Transverse colon (tissue), 4 donors: ENCODE data around the gene MYH11. TPM values are rescaled to one million over a fixed set of nuclear protein-coding genes. Genes with fewer than 3 reads are reported as not detected.
"Not testable (repeated sequence)": the region's sequence is repeated elsewhere in the genome, so short reads cannot be mapped to it uniquely, and the experiment has no call there.

Experiments
- DNase-seq: peaks from one replicate; pipeline ENCODE4 v3.0.0-alpha.2; 2019
- H3K27ac ChIP-seq, 4 donors: fragments of 200-600 bp; sonication (generic); 2 replicates each; pipeline ENCODE4 v1.5.1; 2016 to 2018; ENCODE audit warnings: inconsistent platforms in 4 of 4
- H3K27me3 ChIP-seq: fragments of 200-600 bp; sonication (generic); 2 replicates; pipeline ENCODE4 v1.5.1; 2017; ENCODE audit warnings: inconsistent platforms
- H3K36me3 ChIP-seq, 4 donors: fragments of 200-600 bp; sonication (generic); 2 replicates each; pipeline ENCODE4 v1.5.1; 2017 to 2019; ENCODE audit warnings: inconsistent platforms in 4 of 4
- H3K4me1 ChIP-seq, 4 donors: fragments of 200-600 bp; sonication (generic); 2 replicates each; pipeline ENCODE4 v1.5.1; 2017 to 2020; ENCODE audit warnings: inconsistent platforms in 4 of 4
- H3K4me3 ChIP-seq, 4 donors: fragments of 200-600 bp; sonication (generic); 1 replicate in 1 of 4; 2 replicates in 3 of 4; pipeline versions ENCODE4 v1.5.1 to v1.6.1; 2017 to 2019; ENCODE audit warnings: inconsistent platforms in 4 of 4
- H3K9me3 ChIP-seq, 2 donors: fragments of 200-600 bp; sonication (generic); 2 replicates each; pipeline ENCODE4 v1.5.1; 2017 to 2019; ENCODE audit warnings: inconsistent platforms in 2 of 2
- EP300 ChIP-seq: sonication (generic); formaldehyde crosslinking; IDR thresholded peaks from one replicate; pipeline ENCODE4 v1.6.1; 2017; ENCODE audit warnings: antibody characterized with exemption, low read depth
- POLR2A ChIP-seq: fragments of 450-650 bp; IDR thresholded peaks from one replicate; pipeline ENCODE4 v1.6.1; 2016; ENCODE audit warnings: antibody characterized with exemption, mild to moderate bottlenecking, moderate library complexity
- POLR2AphosphoS5 ChIP-seq, 3 donors: sonication (generic); formaldehyde crosslinking; IDR thresholded peaks; one replicate each; pipeline ENCODE4 v1.6.1; 2016; ENCODE audit warnings: antibody characterized with exemption in 3 of 3
- WGBS, 2 donors: methylation state at CpG; one replicate each; pipeline ENCODE4 v1.1.5; 2018; ENCODE audit warnings: low coverage in 1 of 2; 5-methylcytosine and 5-hydroxymethylcytosine counted together
- in situ Hi-C, 4 donors: fragments of 200-750 bp; cut with MboI; loops; one replicate each; pipeline versions ENCODE4 v1.15.0 to v1.15.1; 2017; ENCODE audit warnings: low sequenced_read_pairs in 3 of 4, low pct_ligation_motif_present in 1 of 4, low pct_unique_long_range_greater_than_20kb in 1 of 4
- intact Hi-C: fragments of 100-400 bp; cut with DNase I; formaldehyde crosslinking; loops from one replicate; pipeline ENCODE4 v1.15.1; 2023; ENCODE audit warnings: low total_unique reads
- total RNA-seq, 4 donors: library from RNA; depleted of rRNA; stranded (reverse); fragments of >200 nt; gene quantifications; one replicate each; pipeline ENCODE4 v1.1.0, GENCODE V29; 2016
- TF ChIP-seq, protein P1 (sequence below), 5 experiments: fragments of 200-600 bp in 3 of 5; fragments of 450-650 bp in 2 of 5; sonication (generic) in 3 of 5; IDR thresholded peaks; 1 replicate in 2 of 5; 2 replicates in 3 of 5; pipeline ENCODE4 v1.5.1; 2016 to 2017; ENCODE audit warnings: antibody characterized with exemption in 5 of 5, inconsistent platforms in 3 of 5, mild to moderate bottlenecking in 2 of 5, moderate library complexity in 1 of 5

Gene MYH11
- total RNA-seq, 4 donors from 2014 or later = 619 to 1,914 (median 1,058) TPM

DNA sequence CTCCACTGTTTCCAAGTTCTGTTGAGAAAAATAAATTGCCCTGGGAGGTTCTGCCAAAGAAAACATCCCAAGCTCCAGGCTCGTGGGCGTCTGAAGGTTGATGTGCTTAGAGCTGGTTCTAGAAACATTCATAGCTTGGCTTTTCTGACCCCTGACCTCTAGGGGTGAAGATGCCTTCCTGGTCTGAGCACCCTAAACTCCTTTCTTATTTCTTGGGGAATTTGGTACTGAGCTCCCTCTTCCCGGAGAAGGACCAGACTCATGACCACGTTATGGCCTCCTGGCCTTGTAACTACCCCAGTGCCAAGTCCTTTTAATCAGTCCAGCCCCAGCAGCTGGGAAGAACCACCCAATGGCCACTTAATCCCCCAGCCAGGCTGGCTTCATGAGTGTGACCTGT lies 66.4 kb downstream of the MYH11 start:
- DNase-seq = no peak
- H3K4me3 ChIP-seq = no peak overlapping the region
- no peaks in the 10 kb centered on the region for H3K9me3 ChIP-seq
- in situ Hi-C loops = no loop called here
- intact Hi-C loops = no loop called here
- peak overlapping the region; percentile 12 to 74 (median 51) for H3K27ac ChIP-seq
- TF ChIP-seq, protein P1, sequence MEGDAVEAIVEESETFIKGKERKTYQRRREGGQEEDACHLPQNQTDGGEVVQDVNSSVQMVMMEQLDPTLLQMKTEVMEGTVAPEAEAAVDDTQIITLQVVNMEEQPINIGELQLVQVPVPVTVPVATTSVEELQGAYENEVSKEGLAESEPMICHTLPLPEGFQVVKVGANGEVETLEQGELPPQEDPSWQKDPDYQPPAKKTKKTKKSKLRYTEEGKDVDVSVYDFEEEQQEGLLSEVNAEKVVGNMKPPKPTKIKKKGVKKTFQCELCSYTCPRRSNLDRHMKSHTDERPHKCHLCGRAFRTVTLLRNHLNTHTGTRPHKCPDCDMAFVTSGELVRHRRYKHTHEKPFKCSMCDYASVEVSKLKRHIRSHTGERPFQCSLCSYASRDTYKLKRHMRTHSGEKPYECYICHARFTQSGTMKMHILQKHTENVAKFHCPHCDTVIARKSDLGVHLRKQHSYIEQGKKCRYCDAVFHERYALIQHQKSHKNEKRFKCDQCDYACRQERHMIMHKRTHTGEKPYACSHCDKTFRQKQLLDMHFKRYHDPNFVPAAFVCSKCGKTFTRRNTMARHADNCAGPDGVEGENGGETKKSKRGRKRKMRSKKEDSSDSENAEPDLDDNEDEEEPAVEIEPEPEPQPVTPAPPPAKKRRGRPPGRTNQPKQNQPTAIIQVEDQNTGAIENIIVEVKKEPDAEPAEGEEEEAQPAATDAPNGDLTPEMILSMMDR (IDR thresholded peaks at IDR 0.05) = no peak
- TF ChIP-seq POLR2AphosphoS5 (IDR thresholded peaks at IDR 0.05) (no peak), EP300 (no peak), POLR2A (no peak)
- peaks cover 0 to 24% (median 3%) of the 10 kb centered on the region in 4 donors for H3K4me1 ChIP-seq
- no peaks in the 10 kb centered on the region for H3K36me3 ChIP-seq
- 43% methylated on average over 4 of the region's 4 CpGs; no CpG with 5 or more reads in 1 of the 2 donors for WGBS, 2 donors
- H3K27me3 ChIP-seq = no peaks in the 10 kb centered on the region

DNA sequence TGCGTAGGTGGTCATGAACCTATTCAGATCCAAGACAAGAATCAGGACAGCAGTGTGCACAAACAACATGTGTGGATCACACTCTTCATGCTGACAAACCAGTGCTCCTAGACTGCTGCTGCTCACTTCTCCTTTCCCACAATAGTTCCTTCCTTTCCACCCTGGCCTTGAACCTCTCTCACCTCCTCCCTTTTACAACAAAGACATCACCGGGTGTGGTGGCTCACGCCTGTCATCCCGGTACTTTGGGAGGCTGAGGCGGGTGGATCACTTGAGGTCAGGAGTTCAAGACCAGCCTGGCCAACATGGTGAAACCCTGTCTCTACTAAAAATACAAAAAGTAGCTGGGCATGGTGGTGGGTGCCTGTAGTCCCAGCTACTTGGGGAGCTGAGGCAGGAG lies 67.0 kb downstream of the MYH11 start:
- peaks cover 0 to 24% (median 3%) of the 10 kb centered on the region in 4 donors for H3K4me1 ChIP-seq
- peak overlapping the region in 3 of 4 donors; percentile 30 to 74 (median 72) for H3K27ac ChIP-seq
- H3K36me3 ChIP-seq, DNase-seq, intact Hi-C loops, H3K9me3 ChIP-seq, in situ Hi-C loops, H3K4me3 ChIP-seq, H3K27me3 ChIP-seq: not testable (repeated sequence)
- 46% methylated on average over 5 of the region's 5 CpGs; no CpG with 5 or more reads in 1 of the 2 donors for WGBS, 2 donors

DNA sequence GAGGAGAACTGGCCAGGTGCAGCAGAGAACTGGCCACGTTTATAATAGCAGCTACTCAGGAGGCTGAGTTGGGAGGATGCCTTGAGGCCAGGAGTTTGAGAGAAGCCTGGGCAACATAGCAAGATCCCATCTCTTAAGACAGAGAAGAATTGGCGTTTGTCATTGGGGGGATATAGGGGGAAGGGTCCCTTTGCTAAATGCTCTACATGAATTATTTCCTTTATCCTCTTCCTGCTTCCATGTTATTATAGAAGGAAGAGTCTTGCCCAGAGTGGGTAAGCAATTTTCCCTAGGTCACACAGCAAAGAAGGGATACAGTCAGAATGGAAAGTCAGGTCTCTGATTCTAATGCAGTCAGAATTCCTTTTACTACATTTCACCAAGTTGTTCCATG lies 68.0 kb downstream of the MYH11 start:
- no peak for DNase-seq
- in situ Hi-C loops = no loop called here

DNA sequence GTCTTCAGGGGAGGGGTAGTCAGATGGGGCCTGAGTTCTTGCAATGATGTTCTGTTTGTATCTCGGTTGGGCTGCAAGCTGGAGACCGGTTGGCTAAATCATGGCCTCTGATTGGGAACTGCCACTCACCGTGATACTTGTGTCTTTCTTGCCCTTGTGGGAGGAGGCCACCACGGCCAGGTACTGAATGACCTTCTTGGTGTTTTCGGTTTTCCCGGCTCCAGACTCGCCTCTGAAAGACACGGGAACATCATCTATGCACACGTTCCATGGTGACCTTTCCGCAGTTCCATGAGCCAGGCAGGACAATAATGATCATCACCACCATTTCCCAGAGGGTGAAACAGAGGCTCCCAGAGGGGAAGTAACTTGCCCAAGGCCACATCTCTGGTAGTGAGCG lies 70.3 kb downstream of the MYH11 start:
- no peak overlapping the region for H3K4me3 ChIP-seq
- TF ChIP-seq, protein P1 (IDR thresholded peaks at IDR 0.05) = no peak
- TF ChIP-seq POLR2AphosphoS5 (IDR thresholded peaks at IDR 0.05) = no peak
- no peak for TF ChIP-seq POLR2A
- no peak for TF ChIP-seq EP300
- no peak for DNase-seq
- intact Hi-C loops (no loop called here), in situ Hi-C loops (no loop called here)
- no peaks in the 10 kb centered on the region for H3K9me3 ChIP-seq
- WGBS, 2 donors = 85% methylated on average over 11 of the region's 11 CpGs; no CpG with 5 or more reads in 1 of the 2 donors
- peak overlapping the region; percentile 30 to 74 (median 61) for H3K27ac ChIP-seq
- H3K4me1 ChIP-seq = peaks cover 0 to 13% (median 3%) of the 10 kb centered on the region in 4 donors
- H3K27me3 ChIP-seq = no peaks in the 10 kb centered on the region
- H3K36me3 ChIP-seq = no peaks in the 10 kb centered on the region

More for the DNA sequence above, 68.0 kb downstream of the MYH11 start:
- Histone ChIP-seq H3K9me3 (no peaks in the 10 kb centered on the region), H3K36me3 (no peaks in the 10 kb centered on the region), H3K4me1 (peaks cover 0 to 21% (median 3%) of the 10 kb centered on the region in 4 donors), H3K27ac (peak overlapping the region; percentile 37 to 74 (median 54)), H3K4me3 (no peak overlapping the region), H3K27me3 (no peaks in the 10 kb centered on the region)
- no peak for TF ChIP-seq POLR2AphosphoS5 (IDR thresholded peaks at IDR 0.05)
- TF ChIP-seq, protein P1 (IDR thresholded peaks at IDR 0.05) = no peak
- TF ChIP-seq EP300 = no peak
- no peak for TF ChIP-seq POLR2A
- intact Hi-C loops = no loop called here
- 55 to 67% methylated on average over 1 to 2 of the region's 2 CpGs for WGBS, 2 donors
